PC-3 (cell line): ENCODE data around the gene MAPK13. TPM values are rescaled to one million over a fixed set of nuclear protein-coding genes. Genes with fewer than 3 reads are reported as not detected.

Experiments
- ATAC-seq: fragments of 200-7000 bp; cut with Tn5 transposase; 2 replicates; pipeline ENCODE4 v1.9.1; 2020; ENCODE audit warnings: mild to moderate bottlenecking, moderate library complexity
- BruUV-seq: library from RNA; stranded (reverse); fragments of 400-500 nt; replicated peaks from 2 replicates; lab custom pipeline; 2021; lab: Mats Ljungman, UMichigan
- CTCF ChIA-PET: fragments of 300-600 bp; sonication (Branson Sonifier 250); formaldehyde crosslinking; loops from one replicate; lab custom pipeline; 2022; ENCODE audit warnings: antibody characterized with exemption; lab: Charles Lee
- POLR2A ChIA-PET: fragments of 300-600 bp; sonication (Branson Sonifier 250); formaldehyde crosslinking; loops from one replicate; lab custom pipeline; 2022; ENCODE audit warnings: antibody characterized with exemption; ENCODE audit not compliant: unreplicated experiment; lab: Charles Lee
- DNase-seq: peaks from one replicate; pipeline ENCODE4 v3.0.0-alpha.2; 2015
- H2AFZ ChIP-seq: fragments of 300-600 bp; sonication (generic); 2 replicates; pipeline ENCODE4 v1.6.0; 2016; ENCODE audit warnings: antibody characterized with exemption, low read length
- H3F3A ChIP-seq: fragments of 300-600 bp; sonication (generic); one replicate; pipeline ENCODE4 v1.6.0; 2017; ENCODE audit warnings: antibody characterized with exemption, low read length, control low read depth, mild to moderate bottlenecking; ENCODE audit not compliant: unreplicated experiment
- H3K27ac ChIP-seq: fragments of 300-600 bp; sonication (generic); 2 replicates; pipeline ENCODE4 v1.5.1; 2016; ENCODE audit warnings: mild to moderate bottlenecking, low read length
- H3K27me3 ChIP-seq: fragments of 300-600 bp; sonication (generic); 2 replicates; pipeline ENCODE4 v1.6.1; 2016; ENCODE audit warnings: low read length, mixed read lengths
- H3K36me3 ChIP-seq: fragments of 300-600 bp; sonication (generic); 2 replicates; pipeline ENCODE4 v1.6.1; 2016; ENCODE audit warnings: low read depth, mixed run types, low read length, mixed read lengths
- H3K4me1 ChIP-seq: fragments of 300-600 bp; sonication (generic); 2 replicates; pipeline ENCODE4 v1.5.1; 2016; ENCODE audit warnings: low read length; ENCODE audit not compliant: insufficient read depth
- H3K4me2 ChIP-seq: fragments of 300-600 bp; sonication (generic); 2 replicates; pipeline ENCODE4 v1.6.0; 2016; ENCODE audit warnings: low read length
- H3K4me3 ChIP-seq: fragments of 300-600 bp; sonication (generic); 2 replicates; pipeline ENCODE4 v1.5.1; 2016; ENCODE audit warnings: mild to moderate bottlenecking, low read length, mixed read lengths
- H3K79me2 ChIP-seq: fragments of 300-600 bp; sonication (generic); 2 replicates; pipeline ENCODE4 v1.6.1; 2017; ENCODE audit warnings: low read length, mixed read lengths
- H3K9ac ChIP-seq: fragments of 300-600 bp; sonication (generic); 2 replicates; pipeline ENCODE4 v1.6.0; 2016; ENCODE audit warnings: mild to moderate bottlenecking, low read length
- H3K9me2 ChIP-seq: fragments of 300-600 bp; sonication (generic); replicated peaks from 2 replicates; pipeline ENCODE4 v1.6.1; 2016; ENCODE audit warnings: mixed run types, low read length, mixed read lengths
- H3K9me3 ChIP-seq: fragments of 300-600 bp; sonication (generic); 2 replicates; pipeline ENCODE4 v1.6.1; 2016; ENCODE audit warnings: low read length, mixed read lengths
- H4K20me1 ChIP-seq: fragments of 300-600 bp; sonication (generic); 2 replicates; pipeline ENCODE4 v1.6.1; 2016; ENCODE audit warnings: low read length, mixed read lengths
- CTCF ChIP-seq: fragments of 300-600 bp; sonication (generic); conservative IDR thresholded peaks from 2 replicates; pipeline ENCODE4 v1.5.1; 2017; ENCODE audit warnings: antibody characterized with exemption, low read depth, mild to moderate bottlenecking, low read length
- EZH2 ChIP-seq: fragments of 300-600 bp; sonication (generic); IDR thresholded peaks from one replicate; pipeline ENCODE4 v1.6.1; 2017; ENCODE audit warnings: antibody characterized with exemption, mild to moderate bottlenecking, low read length; ENCODE audit not compliant: unreplicated experiment
- EZH2phosphoT487 ChIP-seq: fragments of 300-600 bp; sonication (generic); IDR thresholded peaks from 2 replicates; pipeline ENCODE4 v1.6.1; 2018; ENCODE audit warnings: mild to moderate bottlenecking, antibody characterized with exemption, low read length, borderline replicate concordance
- intact Hi-C: fragments of 100-400 bp; cut with micrococcal nuclease; formaldehyde crosslinking; loops from 2 replicates; pipeline ENCODE4 v1.9.0; 2023
- total RNA-seq: library from RNA; depleted of rRNA; stranded (reverse); fragments of >200 nt; gene quantifications from 2 replicates; pipeline ENCODE4 v1.2.3, GENCODE V29; 2014

MAPK13 gene
- total RNA-seq, 1 experiment from 2014 or later, result 41.4 TPM

DNA sequence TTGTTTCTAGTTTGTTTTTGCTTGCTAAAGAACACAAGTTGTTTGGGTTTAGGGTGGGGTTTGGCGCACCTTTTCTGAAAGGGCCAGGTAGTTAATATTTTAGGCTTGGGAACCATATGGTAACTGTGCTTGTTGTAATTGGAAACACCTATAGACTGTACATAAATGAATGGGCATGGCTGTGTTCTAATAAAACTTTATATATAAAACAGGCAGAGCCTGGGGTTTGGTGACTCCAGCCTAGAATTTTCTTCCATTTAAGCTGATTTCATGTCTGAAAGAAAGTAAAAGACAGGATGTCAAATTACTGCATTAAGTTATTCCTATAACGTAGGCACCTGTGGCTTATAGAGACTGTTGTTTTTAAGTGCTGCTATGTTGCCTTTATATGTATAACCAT, 36.1 kb upstream of the MAPK13 start:
- Histone ChIP-seq H2AFZ (no peak overlapping the region), H3K4me3 (no peak overlapping the region), H3K27ac (no peak overlapping the region), H3K79me2 (no peaks in the 10 kb centered on the region), H3K36me3 (peaks cover 20% of the 10 kb centered on the region; the same call in 1 of the 2 replicates), H3K27me3 (no peaks in the 10 kb centered on the region), H3K4me2 (no peak overlapping the region), H3K9me3 (no peaks in the 10 kb centered on the region), H3K4me1 (peaks cover 8% of the 10 kb centered on the region), H3F3A (no peaks in the 10 kb centered on the region), H3K9me2 (no peaks in the 10 kb centered on the region), H3K9ac (no peak overlapping the region), H4K20me1 (no peaks in the 10 kb centered on the region)
- intact Hi-C loops, result no loop called here
- POLR2A ChIA-PET, result interaction anchor here (0.6 to 0.7 kb wide), 2 partner anchors 67 to 462 kb away, joined by 4 to 5 read pairs; no protein-coding TSS in a partner anchor
- no TSS peak for BruUV-seq
- CTCF ChIA-PET, result interaction anchor here (1.0 to 1.1 kb wide), 2 partner anchors 65 to 66 kb away, joined by 3 to 10 read pairs; partner anchors contain the start of gene MAPK14
- TF ChIP-seq EZH2 (no peak), CTCF (no peak), EZH2phosphoT487 (no peak)
- DNase-seq, result no peak
- ATAC-seq, result no peak; the same call in 1 of the 2 replicates

DNA sequence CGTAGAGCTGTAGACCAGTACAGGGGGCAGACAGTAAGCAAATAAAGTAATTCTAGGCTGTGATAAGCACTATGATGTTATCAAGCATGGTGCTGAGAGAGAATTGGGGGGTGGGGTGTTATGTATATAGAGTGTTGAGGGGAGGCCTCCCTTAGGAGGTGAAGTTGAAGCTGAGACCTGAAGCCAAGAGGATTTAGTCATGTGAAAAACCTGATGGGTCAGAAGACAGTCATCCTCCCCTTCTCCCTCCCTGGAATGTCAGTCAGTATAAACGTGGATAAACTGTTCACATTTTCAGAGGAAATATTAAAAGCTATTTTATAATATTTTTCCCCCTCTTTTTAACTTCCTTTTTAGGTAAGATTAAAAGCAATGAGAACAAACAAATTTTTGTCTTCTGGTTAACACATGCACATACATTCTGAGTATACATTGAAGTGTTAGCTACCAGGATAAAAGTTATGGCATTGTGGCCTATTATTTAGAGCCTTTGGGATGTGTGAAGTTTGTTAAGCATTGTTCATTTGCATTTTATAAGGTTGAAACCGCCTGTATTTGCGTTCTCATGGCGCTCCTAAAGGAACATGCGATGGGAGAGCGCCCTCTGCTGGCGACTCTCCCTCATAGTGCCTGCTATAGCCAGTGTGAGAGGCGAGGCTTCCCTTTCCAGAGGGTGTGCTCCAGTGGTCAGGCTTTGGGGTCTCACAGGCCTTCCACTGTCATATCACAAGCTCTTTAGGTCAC, 35.4 kb upstream of the MAPK13 start:
- Histone ChIP-seq H3F3A (no peaks in the 10 kb centered on the region), H3K36me3 (peaks cover 20% of the 10 kb centered on the region; the same call in 1 of the 2 replicates), H3K4me1 (peaks cover 8% of the 10 kb centered on the region), H3K79me2 (no peaks in the 10 kb centered on the region), H3K27me3 (no peaks in the 10 kb centered on the region), H3K27ac (peak overlapping the region; percentile 9), H3K4me2 (peak overlapping the region; percentile 41), H3K9me3 (no peaks in the 10 kb centered on the region), H3K9ac (peak overlapping the region; percentile 44; the same call in 1 of the 2 replicates), H3K4me3 (no peak overlapping the region), H3K9me2 (no peaks in the 10 kb centered on the region), H4K20me1 (no peaks in the 10 kb centered on the region), H2AFZ (peak overlapping the region; percentile 72)
- intact Hi-C loops, result loop anchor here (1.0 kb wide), 1 partner anchor 68 kb away; the partner anchor contains the start of gene MAPK14
- ChIA-PET CTCF (interaction anchor here (0.5 to 1.1 kb wide), 3 partner anchors 65 to 144 kb away, joined by 3 to 10 read pairs (median 3); partner anchors contain the start of gene MAPK14), POLR2A (interaction anchor here (0.6 to 0.7 kb wide), 2 partner anchors 68 to 461 kb away, joined by 4 to 5 read pairs; no protein-coding TSS in a partner anchor)
- ATAC-seq, result peak; percentile 97
- TF ChIP-seq CTCF (peak; percentile 99), EZH2 (no peak)
- BruUV-seq, result no TSS peak
- DNase-seq, result peak; percentile 88
